Measurements from ENCODE around the gene CDH11.

CDH11 gene

DNA sequence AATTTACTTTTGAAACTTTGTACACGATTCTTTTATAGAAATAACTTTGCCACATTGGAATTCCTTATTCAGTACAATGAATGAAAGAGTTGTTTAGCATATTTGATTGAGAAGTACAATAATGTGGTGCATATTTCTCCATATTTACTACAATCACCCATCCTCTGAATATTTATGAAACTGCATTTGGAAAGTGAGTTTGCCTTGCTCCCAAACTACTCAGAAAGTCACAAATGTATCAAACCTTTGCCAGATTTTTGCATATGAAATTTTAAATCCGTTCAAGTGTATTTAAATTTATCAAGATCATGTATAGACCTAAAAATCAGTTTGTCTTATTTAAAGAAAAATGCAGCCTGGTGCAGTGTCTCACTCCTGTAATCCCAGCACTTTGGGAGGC lies 148.7 kb downstream of the CDH11 start:
- DNase-seq, result no peak

GRCh38 chr16:64971171-64971570 lies 150.7 kb downstream of the CDH11 start:
- no peak for DNase-seq

GRCh38 chr16:64969221-64969620 lies 152.6 kb downstream of the CDH11 start:
- no peak for DNase-seq

GRCh38 chr16:64968539-64968938 lies 153.3 kb downstream of the CDH11 start:
- no peak for DNase-seq

DNA sequence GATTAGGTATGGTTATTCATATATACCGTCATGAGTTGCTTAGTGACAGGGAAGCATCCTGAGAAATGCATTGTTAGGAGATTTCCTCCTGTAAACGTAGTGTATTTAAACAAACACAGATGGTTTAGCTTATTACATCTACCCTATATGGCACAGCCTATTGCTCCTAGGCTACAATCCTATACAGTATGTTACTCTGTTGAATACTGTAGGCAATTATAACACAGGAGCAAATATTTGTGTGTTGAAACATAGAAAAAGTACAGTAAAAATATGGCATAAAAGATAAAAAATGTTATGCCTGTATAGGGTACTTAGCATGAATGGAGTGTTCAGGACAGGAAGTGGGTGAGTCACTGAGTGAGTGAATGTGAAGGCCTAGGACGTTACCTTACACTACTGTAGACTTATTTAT lies 157.7 kb downstream of the CDH11 start:
- DNase-seq, result no peak

DNA sequence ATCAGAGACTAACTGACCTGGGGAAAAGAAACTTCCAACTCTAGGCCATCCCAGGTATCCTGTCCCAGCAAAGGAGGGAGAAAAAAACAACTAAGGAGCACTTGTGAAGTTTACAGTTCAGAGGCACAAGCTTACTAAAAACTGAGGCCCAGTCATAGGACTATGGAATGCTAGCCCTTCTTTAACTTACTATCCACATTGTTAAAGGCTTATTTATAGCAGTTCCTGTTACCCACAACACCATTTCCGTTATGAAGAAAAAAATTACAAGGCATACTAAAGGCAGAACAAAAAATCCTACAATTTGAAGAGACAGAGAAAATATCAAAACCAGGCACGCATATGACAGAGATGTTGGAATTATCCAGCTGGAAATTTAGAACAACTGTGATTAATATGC lies 159.1 kb downstream of the CDH11 start:
- DNase-seq, result no peak

- no peak for DNase-seq
Measured at GRCh38 chr16:64957246-64957645, 164.6 kb downstream of the CDH11 start.

DNA sequence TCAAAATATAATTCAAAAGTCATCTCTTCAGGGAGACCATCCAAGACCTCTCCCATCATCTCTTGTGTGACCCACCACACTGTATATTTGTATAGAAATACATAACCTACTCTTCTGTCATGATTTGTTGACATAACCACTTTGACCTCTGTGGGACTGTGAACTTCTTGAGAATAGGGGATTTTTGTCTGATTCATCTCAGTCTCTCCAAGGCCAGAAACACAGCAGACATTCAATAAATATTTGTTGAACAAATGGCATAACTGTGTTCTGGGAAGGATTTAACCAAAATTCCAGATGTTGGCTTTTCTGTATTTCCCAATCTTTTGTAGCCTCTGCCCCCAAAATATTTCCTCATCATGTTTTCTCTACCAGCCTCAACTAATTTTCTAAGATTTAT lies 169.7 kb downstream of the CDH11 start:
- no peak for DNase-seq

DNA sequence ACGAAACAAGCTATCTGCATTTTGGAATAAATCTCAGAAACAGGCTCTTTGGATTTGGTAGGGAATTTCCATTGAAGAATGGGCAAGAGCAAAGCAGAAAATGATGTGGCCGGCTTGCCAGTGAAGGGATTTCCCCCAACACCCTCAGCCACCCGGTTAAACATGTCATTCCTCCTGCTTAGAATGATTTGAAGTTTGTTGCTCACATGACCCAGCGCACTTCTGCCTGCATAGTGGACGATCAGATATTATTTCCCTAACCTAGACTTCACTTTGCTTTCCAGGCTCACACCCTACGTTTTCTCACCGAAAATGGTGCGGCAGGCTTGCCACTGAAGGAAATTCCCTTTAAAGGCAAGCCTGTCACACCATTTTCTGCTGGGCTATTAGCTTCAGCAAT lies 170.7 kb downstream of the CDH11 start:
- DNase-seq, result no peak

- no peak for DNase-seq
Measured at GRCh38 chr16:64950731-64951130, 171.1 kb downstream of the CDH11 start.

GRCh38 chr16:64950262-64950661 lies 171.6 kb downstream of the CDH11 start:
- DNase-seq, result no peak

GRCh38 chr16:64948056-64948455 lies 173.8 kb downstream of the CDH11 start:
- no peak for DNase-seq

- DNase-seq, result no peak
Measured at GRCh38 chr16:64947651-64948050, 174.2 kb downstream of the CDH11 start.

DNA sequence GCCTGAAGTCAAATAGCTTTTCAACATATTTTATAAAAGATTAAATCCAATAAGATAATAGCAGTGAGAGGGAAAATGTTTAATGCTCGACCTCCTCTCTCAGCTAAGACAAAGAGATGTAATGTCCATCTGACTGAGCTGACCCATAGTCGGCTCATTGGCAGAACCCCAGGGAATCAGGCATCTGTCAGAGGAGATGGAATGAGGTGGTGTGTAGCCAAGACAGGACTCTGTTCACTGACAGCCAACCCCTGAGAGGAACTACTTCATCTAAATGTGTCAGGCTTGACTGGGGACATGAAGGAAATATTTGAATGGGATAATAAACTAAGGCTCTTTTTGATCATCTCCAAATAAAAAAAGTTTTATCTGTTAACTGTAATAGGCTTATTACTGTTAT lies 188.0 kb downstream of the CDH11 start:
- DNase-seq, result no peak

GRCh38 chr16:64926476-64926875 lies 195.4 kb downstream of the CDH11 start:
- no peak for DNase-seq

- no peak for DNase-seq
Measured at GRCh38 chr16:64925166-64925565, 196.7 kb downstream of the CDH11 start.

DNA sequence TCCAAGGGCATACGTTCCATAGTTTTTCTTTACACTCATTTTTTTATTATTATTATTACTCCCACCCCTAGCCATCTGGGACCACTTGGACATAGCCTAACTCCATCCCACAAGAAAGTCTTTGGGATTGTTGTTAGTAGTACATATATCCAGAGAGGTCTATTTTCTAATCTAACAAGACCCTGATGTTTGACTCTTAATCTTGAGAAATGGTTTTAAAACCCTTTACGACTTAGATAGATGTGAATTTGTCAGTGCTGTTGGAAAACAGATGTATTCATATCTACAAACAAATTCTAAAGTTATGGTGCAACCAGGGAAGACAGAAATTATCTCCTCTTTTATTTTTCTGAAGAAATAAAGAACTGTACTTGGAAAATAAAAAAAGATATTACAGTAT lies 197.8 kb downstream of the CDH11 start:
- DNase-seq, result no peak

GRCh38 chr16:64919929-64920607 lies 201.8 kb downstream of the CDH11 start:
- no peak for DNase-seq

DNA sequence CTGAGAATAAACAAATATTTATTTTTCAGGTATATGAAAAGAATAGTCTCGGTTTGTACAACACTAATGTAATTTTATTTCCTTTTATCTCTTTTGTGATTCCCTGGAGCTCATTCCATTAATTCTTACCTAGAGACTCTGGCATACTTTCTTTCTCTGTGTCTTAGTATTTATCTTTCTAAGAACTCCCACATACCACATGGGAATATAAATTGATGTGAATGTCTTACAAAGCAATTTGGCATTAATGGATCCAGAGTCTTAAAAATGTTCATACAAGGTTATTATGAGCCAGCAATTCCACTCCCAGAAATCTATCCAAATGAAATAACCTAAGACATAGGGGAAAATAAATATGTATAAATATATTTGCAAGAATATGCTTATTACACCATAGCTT lies 202.7 kb downstream of the CDH11 start:
- DNase-seq, result no peak

- DNase-seq, result no peak
Measured at GRCh38 chr16:64916051-64916450, 205.8 kb downstream of the CDH11 start.

GRCh38 chr16:64910356-64910755 lies 211.5 kb downstream of the CDH11 start:
- DNase-seq, result no peak

DNA sequence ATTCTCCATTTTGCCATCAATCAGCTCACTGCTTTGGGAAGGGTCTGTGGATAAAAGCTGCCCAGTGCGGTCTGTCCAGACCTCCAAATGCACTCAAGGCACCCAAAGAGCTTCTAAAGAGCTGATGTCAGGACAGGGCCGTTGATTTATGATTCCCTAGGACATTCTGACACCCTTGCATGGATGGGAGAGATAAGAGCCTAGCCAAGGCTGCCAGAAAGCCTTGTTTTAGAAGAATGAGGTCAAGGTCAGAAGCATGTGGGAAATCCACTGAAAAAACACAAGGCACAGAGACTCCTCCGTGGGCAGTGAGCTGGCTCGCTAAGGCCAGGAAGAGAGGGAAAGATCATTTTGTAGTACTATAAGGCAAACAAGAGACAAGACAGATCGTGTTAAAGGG lies 214.0 kb downstream of the CDH11 start:
- no peak for DNase-seq

- DNase-seq, result no peak
Measured at GRCh38 chr16:64903770-64904169, 218.1 kb downstream of the CDH11 start.

GRCh38 chr16:64900517-64900916 lies 221.3 kb downstream of the CDH11 start:
- no peak for DNase-seq

DNA sequence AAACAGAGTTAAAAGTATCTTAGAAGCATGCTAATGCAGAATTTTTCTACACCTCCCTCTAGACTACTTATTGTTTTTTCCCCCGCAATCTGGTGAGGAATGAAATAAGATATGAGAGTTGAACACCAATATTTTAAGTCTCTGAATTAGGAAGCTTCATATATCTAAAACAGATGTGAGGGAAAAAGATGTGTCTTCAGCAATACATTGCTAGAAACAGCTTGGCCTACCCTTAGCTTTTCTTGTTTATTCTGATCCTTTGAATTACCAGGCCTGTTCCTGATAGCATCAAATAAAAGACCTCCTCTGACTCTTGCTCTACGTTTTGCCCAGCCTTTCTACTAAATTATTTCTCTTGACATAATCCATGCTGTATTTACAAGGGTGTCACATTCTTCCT lies 221.8 kb downstream of the CDH11 start:
- DNase-seq, result no peak

- DNase-seq, result no peak
Measured at GRCh38 chr16:64898159-64898558, 223.7 kb downstream of the CDH11 start.

Measured in activated CD4-positive, CD25-positive, alpha-beta regulatory T cell treated with anti-CD3 and anti-CD28 coated beads, Interleukin-2, amount 50 U/mL, for 72 hours (primary cell).